Fibroblast of gingiva (primary cell): ENCODE data around the gene SLC6A3.
"Not testable (repeated sequence)": the region's sequence is repeated elsewhere in the genome, so short reads cannot be mapped to it uniquely, and the experiment has no call there.

Experiments used
- DNase-seq: peaks from one replicate; pipeline ENCODE4 v3.0.0-alpha.2; 2011; ENCODE audit warnings: low read depth

SLC6A3 gene

DNA sequence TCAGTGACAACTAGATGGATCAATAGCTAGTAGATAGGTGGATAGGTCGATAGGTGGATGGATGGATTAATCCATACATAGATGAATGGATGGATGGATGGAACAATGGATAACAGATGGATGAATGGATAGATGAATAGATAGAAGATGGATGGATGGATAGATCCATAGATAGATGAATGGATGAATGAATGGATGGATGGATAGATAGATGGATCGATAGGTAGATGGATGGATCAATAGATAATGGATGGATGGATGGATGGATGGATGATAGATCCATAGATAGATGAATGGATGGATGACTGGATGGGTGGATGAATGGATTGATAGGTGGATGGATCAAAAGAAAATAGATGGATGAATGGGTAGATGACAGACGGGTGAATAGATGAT, 5.1 kb downstream of the SLC6A3 start:
- DNase-seq = no peak

DNA sequence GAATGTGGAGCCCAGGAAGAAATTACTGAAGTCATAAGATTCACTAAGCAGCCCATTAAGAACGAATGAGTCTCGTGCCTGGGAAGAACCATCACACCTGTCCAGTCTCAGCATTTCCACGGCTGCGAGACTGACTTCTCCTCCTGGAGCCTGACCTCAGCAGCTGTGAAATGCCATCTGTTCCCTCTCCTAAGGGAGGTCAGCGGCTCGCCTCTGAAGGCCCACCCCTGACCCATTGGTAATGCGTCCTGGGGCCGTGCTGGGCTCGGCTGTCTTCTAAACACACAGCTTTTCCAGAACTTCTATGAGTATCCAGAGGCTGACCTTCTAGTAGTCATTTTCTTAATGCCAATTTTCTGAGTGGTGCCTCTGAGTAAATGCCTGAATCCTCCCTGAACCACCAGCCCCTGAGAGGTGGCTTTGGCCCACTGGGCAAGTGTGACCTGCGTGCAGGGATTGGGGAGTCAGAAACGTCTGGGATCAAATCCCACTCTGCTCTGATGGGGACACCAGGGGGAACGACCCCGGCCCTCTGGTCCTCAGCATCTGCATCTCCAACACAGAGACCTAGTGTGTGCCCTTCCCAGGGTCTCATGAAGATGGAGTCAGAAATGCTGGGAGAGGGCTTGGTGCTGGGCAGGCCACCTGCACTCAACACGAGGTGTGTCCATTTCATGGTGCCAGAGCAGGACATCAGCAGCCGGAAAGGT, 5.7 kb downstream of the SLC6A3 start:
- DNase-seq = no peak

DNA sequence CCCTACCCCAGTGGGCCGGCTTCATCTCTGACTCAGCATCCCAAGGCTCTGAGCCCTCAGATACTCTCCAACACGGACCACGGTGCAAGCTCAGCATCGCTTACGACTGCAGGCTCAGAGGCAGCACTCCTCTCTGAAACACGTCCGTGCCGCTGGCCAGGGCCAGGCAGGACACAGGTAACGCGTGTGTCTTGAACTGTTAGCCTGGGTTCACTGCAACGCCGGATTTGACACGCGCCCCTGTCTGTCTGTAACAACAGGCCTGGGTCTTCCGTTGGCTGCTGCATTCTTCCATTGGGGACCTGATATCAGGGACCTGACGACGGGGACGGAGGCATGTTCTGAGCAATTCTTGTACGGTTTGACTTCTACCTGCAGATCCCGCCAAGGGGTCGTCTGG, 6.4 kb downstream of the SLC6A3 start:
- no peak for DNase-seq

DNA sequence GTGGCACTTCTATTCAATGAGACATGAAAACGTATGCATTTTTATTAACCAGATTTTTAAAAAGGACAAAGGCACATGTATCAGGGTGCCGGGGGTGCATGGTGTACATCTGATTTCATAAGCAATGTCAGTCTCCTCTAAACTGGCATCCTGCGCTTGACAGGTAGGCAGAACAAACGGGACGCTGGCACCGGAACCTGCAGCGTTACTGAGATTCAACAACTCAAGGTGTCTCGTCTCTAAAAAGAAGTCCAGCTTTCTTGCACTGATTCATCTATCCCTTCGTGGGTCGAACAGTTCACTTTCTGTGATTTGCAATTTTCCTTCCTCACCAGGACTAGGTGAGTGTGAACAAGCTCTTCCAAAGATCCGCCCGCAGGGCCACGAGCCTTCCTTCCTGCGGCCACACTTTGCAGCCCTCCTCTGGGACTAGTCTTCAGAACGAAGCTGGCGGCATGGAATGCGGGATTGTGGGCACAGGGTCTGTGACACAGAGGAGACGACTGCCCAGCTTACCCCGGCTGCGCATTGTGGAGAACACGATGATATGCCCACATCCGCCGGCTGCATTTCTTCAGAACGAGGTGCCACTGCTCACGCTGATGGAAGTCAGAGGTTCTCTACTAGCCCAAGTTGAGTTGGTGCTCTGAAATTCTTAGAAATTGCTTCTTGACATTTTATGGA, 7.2 kb downstream of the SLC6A3 start:
- DNase-seq = no peak

DNA sequence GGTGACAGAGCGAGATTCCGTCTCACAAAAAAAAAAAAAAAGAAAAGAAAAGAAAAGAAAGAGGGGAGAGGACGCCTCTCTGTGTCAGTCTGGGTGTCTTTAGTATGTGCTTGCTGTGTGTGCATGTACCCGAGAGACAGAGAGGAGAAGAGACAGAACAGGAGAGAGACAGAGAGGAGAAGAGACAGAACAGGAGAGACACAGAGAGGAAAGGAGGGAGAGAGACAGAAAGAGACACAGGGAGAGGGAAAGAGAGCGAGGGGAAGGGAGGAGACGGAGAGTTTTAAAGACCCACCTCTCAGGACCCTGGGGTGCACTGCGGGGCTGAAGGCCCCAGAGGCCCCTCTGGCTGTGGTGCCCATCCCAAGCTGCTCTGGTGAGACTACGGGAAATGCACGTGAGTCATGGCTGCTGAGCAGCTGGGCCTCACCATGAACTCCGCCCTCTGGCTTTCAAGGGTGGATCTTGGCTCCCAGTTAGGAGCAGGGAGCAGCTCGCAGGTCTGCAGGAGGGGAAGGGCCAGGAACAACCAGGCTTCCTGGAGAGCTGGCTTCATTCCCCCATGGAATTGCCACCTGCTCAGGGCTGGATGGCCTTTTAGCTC, 7.9 kb downstream of the SLC6A3 start:
- no peak for DNase-seq

DNA sequence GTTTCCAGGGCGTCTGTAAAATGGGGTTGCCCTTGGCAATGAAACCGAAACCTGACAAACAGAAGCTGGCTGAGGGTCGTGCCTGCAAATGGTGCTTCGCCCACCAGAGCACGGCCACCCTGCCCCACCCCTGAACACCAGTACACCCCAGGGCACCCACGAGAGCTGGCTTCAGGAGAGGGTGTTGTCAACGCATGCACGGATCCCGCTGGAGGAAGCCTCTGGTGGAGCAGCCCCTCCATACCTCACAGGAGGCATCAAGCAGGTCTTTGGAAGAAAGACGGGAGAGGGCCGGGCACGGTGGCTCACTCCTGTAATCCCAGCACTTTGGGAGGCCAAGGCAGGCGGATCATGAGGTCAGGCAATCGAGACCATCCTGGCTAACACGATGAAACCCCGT, 8.6 kb downstream of the SLC6A3 start:
- no peak for DNase-seq

DNA sequence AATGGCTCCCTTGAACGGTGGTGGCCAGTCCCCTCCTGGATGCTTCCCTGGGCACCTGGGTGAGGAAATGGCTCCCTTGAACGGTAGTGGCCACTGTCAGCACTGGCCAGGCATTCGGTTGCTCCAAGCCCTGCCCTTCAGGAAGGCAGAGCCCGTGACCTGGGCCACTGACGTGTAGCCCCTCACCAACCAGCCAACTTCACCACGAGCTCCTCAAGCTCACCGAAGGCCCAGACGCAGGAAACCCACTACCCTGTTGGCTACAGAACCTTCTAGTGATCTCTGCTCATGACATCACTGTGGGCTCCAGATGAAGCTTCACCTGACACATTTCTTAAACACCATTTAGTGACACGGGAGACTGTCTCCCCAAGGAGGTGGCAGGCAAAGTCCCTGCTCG, 9.2 kb downstream of the SLC6A3 start:
- no peak for DNase-seq

DNA sequence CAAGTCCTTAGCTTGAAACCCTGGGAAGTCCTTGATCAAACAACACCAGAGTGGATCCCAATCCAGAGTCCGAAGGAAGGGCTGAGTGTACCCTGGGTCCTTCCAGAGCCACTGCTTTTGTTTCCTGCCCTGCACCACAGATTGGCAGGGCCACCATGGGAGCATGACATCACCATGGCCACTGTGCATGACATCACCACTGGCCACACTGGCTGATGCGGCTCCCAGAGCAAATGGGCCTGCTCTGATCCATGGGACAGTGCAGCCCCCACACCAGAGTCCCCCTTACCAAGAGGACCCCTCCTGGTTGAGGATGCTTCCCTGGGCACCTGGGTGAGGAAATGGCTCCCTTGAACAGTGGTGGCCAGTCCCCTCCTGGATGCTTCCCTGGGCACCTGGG, 9.9 kb downstream of the SLC6A3 start:
- DNase-seq = no peak

DNA sequence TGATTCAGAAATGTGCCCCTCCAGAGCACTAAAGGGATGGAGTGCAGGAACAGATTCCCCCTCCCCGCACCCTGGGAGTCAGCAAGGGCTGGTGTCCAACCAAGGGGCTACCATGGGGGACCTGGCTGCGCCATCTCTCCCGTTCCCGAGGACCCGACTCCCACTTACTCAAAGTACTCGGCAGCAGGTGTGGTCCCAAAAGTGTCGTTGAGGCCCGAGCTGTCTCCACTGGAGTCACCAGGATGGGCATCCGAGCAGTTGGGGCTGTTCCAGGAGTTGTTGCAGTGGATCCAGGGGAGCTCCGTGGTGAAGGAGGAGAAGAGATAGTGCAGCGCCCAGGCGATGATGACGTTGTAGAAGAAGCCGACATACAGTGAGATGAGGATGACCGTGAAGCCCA, 12.9 kb downstream of the SLC6A3 start:
- DNase-seq = no peak

DNA sequence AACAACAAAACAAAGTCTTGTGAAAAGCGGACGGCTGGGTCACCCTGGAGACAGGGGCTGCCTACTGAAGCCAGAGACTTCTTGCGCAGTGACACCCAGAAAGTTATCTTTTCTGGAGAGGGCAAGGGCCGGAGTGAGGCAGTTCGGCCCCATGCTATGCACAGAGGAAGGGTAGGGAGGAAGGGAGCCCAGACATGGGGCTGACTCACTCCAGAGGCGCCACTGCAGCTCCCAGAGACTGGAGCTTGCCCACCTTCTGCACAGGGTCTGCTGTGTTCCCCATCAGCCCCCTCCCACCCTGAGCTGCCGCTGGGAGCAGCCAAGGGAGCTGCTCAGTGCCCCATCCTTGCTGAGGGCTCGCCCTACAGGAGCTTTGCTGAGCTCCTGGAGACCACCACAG, 13.3 kb downstream of the SLC6A3 start:
- no peak for DNase-seq

DNA sequence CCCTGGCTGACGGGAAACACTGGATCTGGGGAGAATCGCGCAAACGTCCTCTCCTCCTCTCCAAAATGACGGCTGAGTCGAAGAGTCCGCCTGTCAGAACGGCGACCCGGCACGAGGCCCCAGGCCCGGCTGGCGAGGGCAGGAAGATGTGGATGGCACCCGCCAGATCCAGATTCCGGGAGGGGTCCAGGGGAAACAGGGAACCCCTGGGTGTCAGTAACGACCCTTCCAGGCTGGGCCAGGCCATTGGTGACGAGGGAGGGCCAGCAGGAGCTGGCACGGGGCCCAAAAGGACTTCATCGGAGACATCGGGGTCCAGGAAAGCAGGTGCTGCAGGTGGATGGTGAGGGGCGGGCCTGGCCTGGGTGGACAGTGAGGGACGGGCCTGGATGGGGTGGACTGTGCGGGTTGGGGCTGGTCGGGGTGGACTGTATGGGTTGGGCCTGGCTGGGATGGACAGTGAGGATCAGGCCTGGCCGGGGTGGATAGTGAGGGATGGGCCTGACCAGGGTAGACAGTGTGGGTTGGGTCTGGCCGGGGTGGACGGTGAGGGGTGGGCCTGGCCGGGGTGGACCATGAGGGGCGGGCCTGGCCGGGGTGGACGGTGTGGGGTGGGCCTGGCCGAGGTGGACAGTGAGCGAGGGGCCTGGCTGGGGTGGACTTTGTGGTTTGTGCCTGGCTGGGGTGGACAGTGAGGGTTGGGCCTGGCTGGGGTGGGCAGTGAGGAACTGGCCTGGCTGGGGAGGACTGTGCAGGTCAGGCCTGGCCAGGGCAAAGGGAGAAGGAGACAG, 14.0 kb downstream of the SLC6A3 start:
- no peak for DNase-seq

DNA sequence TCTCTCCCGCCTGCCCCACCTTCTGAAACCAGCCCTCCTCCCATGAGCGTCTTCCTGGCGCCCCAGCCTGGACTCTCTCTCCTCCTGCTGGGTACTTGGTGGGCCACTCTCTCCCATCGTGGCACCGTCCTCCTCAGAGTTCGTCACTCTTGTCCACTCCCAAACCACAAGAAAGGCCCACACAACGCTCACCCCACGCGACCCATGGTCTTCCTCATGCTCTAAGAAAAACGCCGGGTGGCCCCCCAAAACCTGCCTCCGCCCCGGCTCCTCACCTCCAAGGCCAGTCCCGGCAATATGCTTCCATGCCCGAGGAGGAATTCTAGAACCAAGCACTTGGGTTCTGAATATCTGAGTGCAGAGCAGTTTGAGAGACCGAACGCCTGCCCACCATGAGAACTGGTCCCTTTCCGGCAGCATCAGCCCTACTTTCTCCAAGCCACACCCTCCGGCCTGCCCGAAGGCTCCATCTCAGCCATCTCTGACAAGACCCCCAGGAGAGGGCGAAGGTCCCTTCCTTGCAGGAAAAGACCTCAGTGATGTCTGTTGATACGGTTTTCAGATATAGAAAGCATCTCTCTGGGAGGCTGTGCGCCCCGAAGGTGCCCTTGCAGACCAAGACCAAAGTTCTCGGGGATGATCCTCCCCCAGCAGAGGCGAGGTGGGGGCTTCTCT, 15.0 kb downstream of the SLC6A3 start:
- DNase-seq = no peak

DNA sequence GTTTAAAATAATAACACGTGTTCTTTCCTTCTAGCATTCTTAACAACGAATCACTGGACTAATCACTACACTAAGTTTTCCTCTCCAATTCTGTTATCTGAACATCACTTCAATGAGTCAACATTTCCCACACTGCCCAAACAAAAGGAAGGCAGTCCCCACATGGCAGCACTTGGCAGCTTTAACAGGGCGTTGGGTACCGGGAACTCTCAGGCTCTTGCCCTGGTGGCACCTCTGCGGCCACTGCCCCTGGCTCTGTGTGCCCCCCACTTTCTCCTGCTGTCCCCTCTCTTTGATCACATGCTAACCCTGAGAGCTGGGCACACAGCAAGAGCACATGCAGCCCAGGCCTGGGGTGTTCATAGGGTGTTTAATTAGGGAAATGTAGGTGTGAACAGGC, 15.7 kb downstream of the SLC6A3 start:
- DNase-seq = no peak

DNA sequence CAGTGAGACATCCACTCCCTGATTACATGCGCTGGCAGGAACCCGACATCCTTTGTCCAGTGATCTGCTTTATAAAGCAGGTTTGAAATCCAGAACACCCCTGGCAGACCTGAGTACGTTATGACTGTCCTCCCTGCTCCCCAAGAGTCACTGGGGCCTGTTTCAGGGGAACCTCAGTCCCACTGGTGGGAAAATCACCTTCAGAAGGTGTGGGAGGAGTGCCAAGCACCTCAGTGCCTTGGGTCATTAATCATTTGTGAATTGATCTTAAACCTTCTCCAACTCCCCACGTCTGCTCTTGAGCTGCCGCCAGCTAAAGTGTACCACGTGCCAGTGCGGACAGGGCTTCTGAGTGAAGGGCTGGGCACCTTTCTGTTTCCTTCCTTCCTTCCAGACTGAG, 16.2 kb downstream of the SLC6A3 start:
- DNase-seq = no peak

DNA sequence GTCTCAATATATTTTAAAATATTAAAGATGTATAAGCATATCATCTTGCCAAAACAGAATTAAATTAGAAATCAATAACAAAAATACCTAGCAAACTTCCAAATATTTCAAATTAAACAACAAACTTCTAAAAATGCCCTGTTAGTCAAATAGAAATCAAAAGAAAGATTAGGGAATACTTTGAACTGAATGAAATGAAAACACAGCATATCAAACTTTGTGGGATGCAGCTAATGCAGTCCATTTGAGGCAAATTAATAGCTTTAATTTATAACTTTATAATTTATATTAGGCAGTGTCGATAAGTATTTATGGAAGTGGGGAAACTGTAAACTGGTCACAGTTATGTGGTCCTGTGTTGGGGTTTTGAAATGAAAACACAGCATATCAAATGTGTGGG, 17.1 kb downstream of the SLC6A3 start:
- no peak for DNase-seq

DNA sequence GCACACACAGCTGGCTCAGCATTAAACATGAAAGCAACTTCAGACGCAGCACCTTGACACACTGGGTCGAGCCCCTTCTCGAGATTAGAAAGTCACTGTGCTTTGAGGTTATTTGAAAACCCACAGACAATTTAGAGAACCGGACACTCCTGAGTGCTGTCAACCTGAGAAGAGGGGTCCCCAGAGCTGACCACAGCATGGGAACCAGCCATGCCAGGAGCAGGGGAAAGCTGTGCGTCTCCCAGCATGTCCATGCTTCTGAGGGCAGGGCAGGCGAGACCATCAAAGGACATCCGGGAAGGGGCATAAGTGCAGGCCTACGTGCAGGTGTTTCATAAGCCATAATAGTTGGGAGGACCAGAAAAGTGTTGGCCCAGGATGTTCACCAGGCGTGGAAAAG, 20.5 kb downstream of the SLC6A3 start:
- DNase-seq = no peak

DNA sequence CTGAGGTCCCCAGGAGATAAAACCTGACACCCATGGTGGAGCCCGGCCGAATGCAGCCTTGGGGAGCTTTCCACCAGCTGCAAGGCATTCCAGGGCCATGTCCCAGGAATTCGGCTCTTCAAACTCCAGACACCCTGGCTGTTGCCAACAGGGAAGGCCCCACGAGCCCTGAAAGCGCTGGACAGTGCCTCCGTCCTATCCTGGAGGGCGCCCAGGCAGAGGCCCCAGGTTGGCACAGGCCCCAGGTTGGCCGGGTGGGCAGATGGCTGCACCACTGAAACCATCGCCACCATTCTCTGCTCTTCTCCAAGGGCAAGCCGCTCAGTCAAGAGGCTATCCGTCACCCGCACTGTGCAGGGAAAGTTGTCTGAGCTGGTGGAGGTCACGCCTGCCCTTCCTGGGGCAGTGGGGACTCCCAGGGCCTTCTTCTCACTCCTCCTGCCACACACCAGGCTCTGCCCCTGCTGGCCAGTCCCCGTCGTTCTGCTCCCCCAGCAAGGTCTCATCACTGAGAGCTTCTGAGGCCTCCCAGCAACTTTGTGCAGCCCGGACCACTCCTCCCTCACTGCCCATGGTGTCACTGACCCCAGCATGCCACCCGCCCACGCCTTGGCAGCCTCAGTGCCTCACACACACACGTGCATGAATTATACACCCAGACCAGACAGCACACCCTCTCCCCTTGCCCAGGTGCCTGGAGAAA, 21.2 kb downstream of the SLC6A3 start:
- no peak for DNase-seq

DNA sequence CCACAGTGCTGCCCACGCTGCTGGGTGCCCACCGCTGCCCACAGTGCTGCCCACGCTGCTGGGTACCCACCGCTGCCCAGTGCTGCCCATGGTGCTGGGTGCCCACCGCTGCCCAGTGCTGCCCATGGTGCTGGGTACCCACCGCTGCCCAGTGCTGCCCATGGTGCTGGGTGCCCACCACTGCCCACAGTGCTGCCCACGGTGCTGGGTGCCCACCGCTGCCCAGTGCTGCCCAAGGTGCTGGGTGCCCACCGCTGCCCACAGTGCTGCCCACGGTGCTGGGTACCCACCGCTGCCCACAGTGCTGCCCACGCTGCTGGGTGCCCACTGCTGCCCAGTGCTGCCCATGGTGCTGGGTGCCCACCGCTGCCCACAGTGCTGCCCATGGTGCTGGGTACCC, 22.7 kb downstream of the SLC6A3 start:
- DNase-seq = not testable (repeated sequence)

DNA sequence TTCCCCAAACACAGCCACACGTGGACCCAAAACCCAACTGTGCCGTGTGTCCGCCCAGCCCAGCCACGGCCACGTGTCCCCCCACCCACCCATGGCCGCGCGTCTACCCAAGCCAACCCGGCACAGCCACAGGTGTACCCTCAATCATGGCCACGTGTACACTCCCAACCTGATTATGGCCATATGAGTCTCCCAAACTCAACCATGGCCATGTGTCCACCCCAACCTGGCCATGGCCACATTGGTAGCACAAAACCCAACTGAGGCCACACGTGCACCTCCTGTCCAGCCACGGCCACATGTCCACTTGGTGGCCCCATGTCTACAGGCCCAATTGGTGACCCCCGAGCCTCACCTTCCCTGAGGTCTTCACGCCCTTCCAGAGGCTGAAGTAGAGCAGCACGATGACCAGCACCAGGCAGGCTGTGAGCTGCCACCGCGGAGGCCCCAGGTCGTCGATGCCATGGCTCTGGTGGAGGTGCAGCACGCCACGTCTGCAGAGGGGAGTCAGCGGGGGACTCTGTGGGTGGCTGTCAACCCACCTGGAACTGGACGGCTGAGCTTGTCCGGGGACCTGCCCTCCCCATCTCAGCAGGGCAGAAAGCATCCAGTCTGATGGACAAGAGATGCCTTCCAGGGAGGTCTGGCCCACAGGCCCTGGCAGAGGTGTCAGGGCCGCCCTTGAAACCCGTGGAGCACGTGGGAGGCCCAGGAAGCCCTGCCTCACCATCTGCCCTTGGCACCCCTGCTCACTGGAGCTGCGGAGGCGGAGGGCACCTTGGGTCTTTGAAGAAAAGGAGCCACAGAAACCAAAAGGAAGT, 23.5 kb downstream of the SLC6A3 start:
- DNase-seq = no peak
